Measurements from ENCODE around the gene ASB18. TPM values are rescaled to one million over a fixed set of nuclear protein-coding genes. Genes with fewer than 3 reads are reported as not detected.

Gene ASB18
- total and polyA plus RNA-seq, 2 experiments from 2014 or later = not detected

GRCh38 chr2:236287656-236288055 is 23.4 kb upstream of the ASB18 start (continued):
- TF ChIP-seq ZNF114 (CRISPR knock-in tag; IDR thresholded peaks at IDR 0.05) (no peak), JUNB (IDR thresholded peaks at IDR 0.05; ENCODE audit: unreplicated experiment) (no peak), CTCF (conservative IDR thresholded peaks at IDR 0.05; ENCODE audit: low read depth in 2 of 2) (no peak), CREB1 (CRISPR knock-in tag; IDR thresholded peaks at IDR 0.05; ENCODE audit: low read depth) (no peak), POLR2AphosphoS5 (IDR thresholded peaks at IDR 0.05; ENCODE audit: low read depth) (no peak), ZNF331 (CRISPR knock-in tag; IDR thresholded peaks at IDR 0.05; ENCODE audit: low read depth) (no peak), EZH2phosphoT487 (IDR thresholded peaks at IDR 0.05; ENCODE audit: unreplicated experiment) (no peak)
- TF ChIP-seq, protein P1, sequence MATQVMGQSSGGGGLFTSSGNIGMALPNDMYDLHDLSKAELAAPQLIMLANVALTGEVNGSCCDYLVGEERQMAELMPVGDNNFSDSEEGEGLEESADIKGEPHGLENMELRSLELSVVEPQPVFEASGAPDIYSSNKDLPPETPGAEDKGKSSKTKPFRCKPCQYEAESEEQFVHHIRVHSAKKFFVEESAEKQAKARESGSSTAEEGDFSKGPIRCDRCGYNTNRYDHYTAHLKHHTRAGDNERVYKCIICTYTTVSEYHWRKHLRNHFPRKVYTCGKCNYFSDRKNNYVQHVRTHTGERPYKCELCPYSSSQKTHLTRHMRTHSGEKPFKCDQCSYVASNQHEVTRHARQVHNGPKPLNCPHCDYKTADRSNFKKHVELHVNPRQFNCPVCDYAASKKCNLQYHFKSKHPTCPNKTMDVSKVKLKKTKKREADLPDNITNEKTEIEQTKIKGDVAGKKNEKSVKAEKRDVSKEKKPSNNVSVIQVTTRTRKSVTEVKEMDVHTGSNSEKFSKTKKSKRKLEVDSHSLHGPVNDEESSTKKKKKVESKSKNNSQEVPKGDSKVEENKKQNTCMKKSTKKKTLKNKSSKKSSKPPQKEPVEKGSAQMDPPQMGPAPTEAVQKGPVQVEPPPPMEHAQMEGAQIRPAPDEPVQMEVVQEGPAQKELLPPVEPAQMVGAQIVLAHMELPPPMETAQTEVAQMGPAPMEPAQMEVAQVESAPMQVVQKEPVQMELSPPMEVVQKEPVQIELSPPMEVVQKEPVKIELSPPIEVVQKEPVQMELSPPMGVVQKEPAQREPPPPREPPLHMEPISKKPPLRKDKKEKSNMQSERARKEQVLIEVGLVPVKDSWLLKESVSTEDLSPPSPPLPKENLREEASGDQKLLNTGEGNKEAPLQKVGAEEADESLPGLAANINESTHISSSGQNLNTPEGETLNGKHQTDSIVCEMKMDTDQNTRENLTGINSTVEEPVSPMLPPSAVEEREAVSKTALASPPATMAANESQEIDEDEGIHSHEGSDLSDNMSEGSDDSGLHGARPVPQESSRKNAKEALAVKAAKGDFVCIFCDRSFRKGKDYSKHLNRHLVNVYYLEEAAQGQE (IDR thresholded peaks at IDR 0.05; ENCODE audit: unreplicated experiment) = no peak

- Mint-ChIP-seq H3K27ac (no peak overlapping the region), H3K9me3 (peaks cover 9% of the 10 kb centered on the region; the same call in 1 of the 3 replicates), H3K36me3 (ENCODE audit: low read depth) (no peaks in the 10 kb centered on the region), H3K27me3 (ENCODE audit: insufficient read depth, low read depth, poor library complexity) (peaks cover 9% of the 10 kb centered on the region), H3K4me3 (no peak overlapping the region), H3K4me1 (no peaks in the 10 kb centered on the region)
- no peak overlapping the region for H2AFZ ChIP-seq
- ATAC-seq = no peak
- no peak overlapping the region for H3K4me2 ChIP-seq
- H4K20me1 ChIP-seq (replicated peaks; ENCODE audit: insufficient read depth) = no peaks in the 10 kb centered on the region
- DNase-seq (ENCODE audit: low spot score) = no peak
- no peaks in the 10 kb centered on the region for H3K36me3 ChIP-seq (ENCODE audit: insufficient read depth)
- H3K4me1 ChIP-seq (ENCODE audit: insufficient read depth) = no peaks in the 10 kb centered on the region
- no peak overlapping the region for H3K27ac ChIP-seq (ENCODE audit: low read depth)
- H3K9me2 ChIP-seq (ENCODE audit: insufficient read depth) = no peaks in the 10 kb centered on the region
- no peak overlapping the region for H3K4me3 ChIP-seq
- H3K27me3 ChIP-seq (ENCODE audit: insufficient read depth) = no peaks in the 10 kb centered on the region
- no peaks in the 10 kb centered on the region for H3K79me2 ChIP-seq (replicated peaks; ENCODE audit: insufficient read depth)
- H3F3A ChIP-seq (replicated peaks; ENCODE audit: low read depth) = no peaks in the 10 kb centered on the region
- TF ChIP-seq, protein P2, sequence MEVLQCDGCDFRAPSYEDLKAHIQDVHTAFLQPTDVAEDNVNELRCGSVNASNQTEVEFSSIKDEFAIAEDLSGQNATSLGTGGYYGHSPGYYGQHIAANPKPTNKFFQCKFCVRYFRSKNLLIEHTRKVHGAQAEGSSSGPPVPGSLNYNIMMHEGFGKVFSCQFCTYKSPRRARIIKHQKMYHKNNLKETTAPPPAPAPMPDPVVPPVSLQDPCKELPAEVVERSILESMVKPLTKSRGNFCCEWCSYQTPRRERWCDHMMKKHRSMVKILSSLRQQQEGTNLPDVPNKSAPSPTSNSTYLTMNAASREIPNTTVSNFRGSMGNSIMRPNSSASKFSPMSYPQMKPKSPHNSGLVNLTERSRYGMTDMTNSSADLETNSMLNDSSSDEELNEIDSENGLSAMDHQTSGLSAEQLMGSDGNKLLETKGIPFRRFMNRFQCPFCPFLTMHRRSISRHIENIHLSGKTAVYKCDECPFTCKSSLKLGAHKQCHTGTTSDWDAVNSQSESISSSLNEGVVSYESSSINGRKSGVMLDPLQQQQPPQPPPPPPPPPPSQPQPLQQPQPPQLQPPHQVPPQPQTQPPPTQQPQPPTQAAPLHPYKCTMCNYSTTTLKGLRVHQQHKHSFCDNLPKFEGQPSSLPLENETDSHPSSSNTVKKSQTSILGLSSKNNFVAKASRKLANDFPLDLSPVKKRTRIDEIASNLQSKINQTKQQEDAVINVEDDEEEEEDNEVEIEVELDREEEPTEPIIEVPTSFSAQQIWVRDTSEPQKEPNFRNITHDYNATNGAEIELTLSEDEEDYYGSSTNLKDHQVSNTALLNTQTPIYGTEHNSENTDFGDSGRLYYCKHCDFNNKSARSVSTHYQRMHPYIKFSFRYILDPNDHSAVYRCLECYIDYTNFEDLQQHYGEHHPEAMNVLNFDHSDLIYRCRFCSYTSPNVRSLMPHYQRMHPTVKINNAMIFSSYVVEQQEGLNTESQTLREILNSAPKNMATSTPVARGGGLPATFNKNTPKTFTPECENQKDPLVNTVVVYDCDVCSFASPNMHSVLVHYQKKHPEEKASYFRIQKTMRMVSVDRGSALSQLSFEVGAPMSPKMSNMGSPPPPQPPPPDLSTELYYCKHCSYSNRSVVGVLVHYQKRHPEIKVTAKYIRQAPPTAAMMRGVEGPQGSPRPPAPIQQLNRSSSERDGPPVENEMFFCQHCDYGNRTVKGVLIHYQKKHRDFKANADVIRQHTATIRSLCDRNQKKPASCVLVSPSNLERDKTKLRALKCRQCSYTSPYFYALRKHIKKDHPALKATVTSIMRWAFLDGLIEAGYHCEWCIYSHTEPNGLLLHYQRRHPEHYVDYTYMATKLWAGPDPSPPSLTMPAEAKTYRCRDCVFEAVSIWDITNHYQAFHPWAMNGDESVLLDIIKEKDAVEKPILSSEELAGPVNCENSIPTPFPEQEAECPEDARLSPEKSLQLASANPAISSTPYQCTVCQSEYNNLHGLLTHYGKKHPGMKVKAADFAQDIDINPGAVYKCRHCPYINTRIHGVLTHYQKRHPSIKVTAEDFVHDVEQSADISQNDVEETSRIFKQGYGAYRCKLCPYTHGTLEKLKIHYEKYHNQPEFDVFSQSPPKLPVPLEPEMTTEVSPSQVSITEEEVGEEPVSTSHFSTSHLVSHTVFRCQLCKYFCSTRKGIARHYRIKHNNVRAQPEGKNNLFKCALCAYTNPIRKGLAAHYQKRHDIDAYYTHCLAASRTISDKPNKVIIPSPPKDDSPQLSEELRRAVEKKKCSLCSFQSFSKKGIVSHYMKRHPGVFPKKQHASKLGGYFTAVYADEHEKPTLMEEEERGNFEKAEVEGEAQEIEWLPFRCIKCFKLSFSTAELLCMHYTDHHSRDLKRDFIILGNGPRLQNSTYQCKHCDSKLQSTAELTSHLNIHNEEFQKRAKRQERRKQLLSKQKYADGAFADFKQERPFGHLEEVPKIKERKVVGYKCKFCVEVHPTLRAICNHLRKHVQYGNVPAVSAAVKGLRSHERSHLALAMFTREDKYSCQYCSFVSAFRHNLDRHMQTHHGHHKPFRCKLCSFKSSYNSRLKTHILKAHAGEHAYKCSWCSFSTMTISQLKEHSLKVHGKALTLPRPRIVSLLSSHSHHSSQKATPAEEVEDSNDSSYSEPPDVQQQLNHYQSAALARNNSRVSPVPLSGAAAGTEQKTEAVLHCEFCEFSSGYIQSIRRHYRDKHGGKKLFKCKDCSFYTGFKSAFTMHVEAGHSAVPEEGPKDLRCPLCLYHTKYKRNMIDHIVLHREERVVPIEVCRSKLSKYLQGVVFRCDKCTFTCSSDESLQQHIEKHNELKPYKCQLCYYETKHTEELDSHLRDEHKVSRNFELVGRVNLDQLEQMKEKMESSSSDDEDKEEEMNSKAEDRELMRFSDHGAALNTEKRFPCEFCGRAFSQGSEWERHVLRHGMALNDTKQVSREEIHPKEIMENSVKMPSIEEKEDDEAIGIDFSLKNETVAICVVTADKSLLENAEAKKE (CRISPR knock-in tag; IDR thresholded peaks at IDR 0.05) = no peak
- TF ChIP-seq ETS1 (IDR thresholded peaks at IDR 0.05) (no peak), STAT1 (IDR thresholded peaks at IDR 0.05; ENCODE audit: unreplicated experiment) (no peak), EZH2 (IDR thresholded peaks at IDR 0.05; ENCODE audit: low read depth, unreplicated experiment) (no peak), ZNF114 (CRISPR knock-in tag; IDR thresholded peaks at IDR 0.05) (no peak), CREB1 (CRISPR knock-in tag; IDR thresholded peaks at IDR 0.05; ENCODE audit: low read depth) (no peak), POLR2AphosphoS5 (IDR thresholded peaks at IDR 0.05; ENCODE audit: low read depth) (no peak)
These were observed 22.8 kb upstream of the ASB18 start for GRCh38 chr2:236286873-236287545.

All from GM23338 (cell line).